Stimulated activated CD8-positive, alpha-beta memory T cell treated with anti-CD3 and anti-CD28 coated beads, Interleukin-15, amount 100 ng/mL, for 48 hours (primary cell): ENCODE data around the gene SRRT.

Experiments used
- DNase-seq, 2 donors: peaks; one replicate each; pipeline ENCODE4 v3.0.0-alpha.2; 2020; ENCODE audit warnings: low read depth in 2 of 2

The SRRT gene

GRCh38 chr7:100882201-100882600, 7.3 kb downstream of the SRRT start:
- no peak for DNase-seq

- DNase-seq: no peak
These were observed 8.1 kb downstream of the SRRT start for GRCh38 chr7:100882785-100883526.

- no peak for DNase-seq
These were observed 10.0 kb downstream of the SRRT start for GRCh38 chr7:100884736-100885439.

GRCh38 chr7:100885440-100886141, 10.7 kb downstream of the SRRT start:
- no peak for DNase-seq

- DNase-seq: no peak
These were observed 11.4 kb downstream of the SRRT start for GRCh38 chr7:100886142-100886935.

GRCh38 chr7:100886936-100887515, 12.1 kb downstream of the SRRT start:
- DNase-seq: no peak

GRCh38 chr7:100887516-100888290, 12.8 kb downstream of the SRRT start:
- no peak for DNase-seq

GRCh38 chr7:100888291-100888987, 13.5 kb downstream of the SRRT start:
- DNase-seq: no peak

GRCh38 chr7:100888988-100889750, 14.3 kb downstream of the SRRT start, which contains the start of gene UFSP1:
Gene UFSP1, minus strand, starts transcription at chr7:100889715. Its CDS starts 444 bp downstream, at chr7:100889271.
- DNase-seq: no peak

- no peak for DNase-seq
These were observed 16.0 kb downstream of the SRRT start for GRCh38 chr7:100890653-100891567.

- no peak for DNase-seq
These were observed 16.8 kb downstream of the SRRT start for GRCh38 chr7:100891568-100892247.

GRCh38 chr7:100892364-100893317, 17.7 kb downstream of the SRRT start:
- no peak for DNase-seq

GRCh38 chr7:100893318-100893895, 18.5 kb downstream of the SRRT start:
- DNase-seq: no peak

GRCh38 chr7:100893910-100894721, 19.2 kb downstream of the SRRT start:
- no peak for DNase-seq
